PC-3 (cell line): ENCODE data around the gene VTI1A. TPM values are rescaled to one million over a fixed set of nuclear protein-coding genes. Genes with fewer than 3 reads are reported as not detected.

Experiments
- ATAC-seq: fragments of 200-7000 bp; cut with Tn5 transposase; 2 replicates; pipeline ENCODE4 v1.9.1; 2020; ENCODE audit warnings: mild to moderate bottlenecking, moderate library complexity
- BruUV-seq: library from RNA; stranded (reverse); fragments of 400-500 nt; replicated peaks from 2 replicates; lab custom pipeline; 2021; lab: Mats Ljungman, UMichigan
- CTCF ChIA-PET: fragments of 300-600 bp; sonication (Branson Sonifier 250); formaldehyde crosslinking; loops from one replicate; lab custom pipeline; 2022; ENCODE audit warnings: antibody characterized with exemption; lab: Charles Lee
- POLR2A ChIA-PET: fragments of 300-600 bp; sonication (Branson Sonifier 250); formaldehyde crosslinking; loops from one replicate; lab custom pipeline; 2022; ENCODE audit warnings: antibody characterized with exemption; ENCODE audit not compliant: unreplicated experiment; lab: Charles Lee
- DNase-seq: peaks from one replicate; pipeline ENCODE4 v3.0.0-alpha.2; 2015
- H2AFZ ChIP-seq: fragments of 300-600 bp; sonication (generic); 2 replicates; pipeline ENCODE4 v1.6.0; 2016; ENCODE audit warnings: antibody characterized with exemption, low read length
- H3F3A ChIP-seq: fragments of 300-600 bp; sonication (generic); one replicate; pipeline ENCODE4 v1.6.0; 2017; ENCODE audit warnings: antibody characterized with exemption, low read length, control low read depth, mild to moderate bottlenecking; ENCODE audit not compliant: unreplicated experiment
- H3K27ac ChIP-seq: fragments of 300-600 bp; sonication (generic); 2 replicates; pipeline ENCODE4 v1.5.1; 2016; ENCODE audit warnings: mild to moderate bottlenecking, low read length
- H3K27me3 ChIP-seq: fragments of 300-600 bp; sonication (generic); 2 replicates; pipeline ENCODE4 v1.6.1; 2016; ENCODE audit warnings: low read length, mixed read lengths
- H3K36me3 ChIP-seq: fragments of 300-600 bp; sonication (generic); 2 replicates; pipeline ENCODE4 v1.6.1; 2016; ENCODE audit warnings: low read depth, mixed run types, low read length, mixed read lengths
- H3K4me1 ChIP-seq: fragments of 300-600 bp; sonication (generic); 2 replicates; pipeline ENCODE4 v1.5.1; 2016; ENCODE audit warnings: low read length; ENCODE audit not compliant: insufficient read depth
- H3K4me2 ChIP-seq: fragments of 300-600 bp; sonication (generic); 2 replicates; pipeline ENCODE4 v1.6.0; 2016; ENCODE audit warnings: low read length
- H3K4me3 ChIP-seq: fragments of 300-600 bp; sonication (generic); 2 replicates; pipeline ENCODE4 v1.5.1; 2016; ENCODE audit warnings: mild to moderate bottlenecking, low read length, mixed read lengths
- H3K79me2 ChIP-seq: fragments of 300-600 bp; sonication (generic); 2 replicates; pipeline ENCODE4 v1.6.1; 2017; ENCODE audit warnings: low read length, mixed read lengths
- H3K9ac ChIP-seq: fragments of 300-600 bp; sonication (generic); 2 replicates; pipeline ENCODE4 v1.6.0; 2016; ENCODE audit warnings: mild to moderate bottlenecking, low read length
- H3K9me2 ChIP-seq: fragments of 300-600 bp; sonication (generic); replicated peaks from 2 replicates; pipeline ENCODE4 v1.6.1; 2016; ENCODE audit warnings: mixed run types, low read length, mixed read lengths
- H3K9me3 ChIP-seq: fragments of 300-600 bp; sonication (generic); 2 replicates; pipeline ENCODE4 v1.6.1; 2016; ENCODE audit warnings: low read length, mixed read lengths
- H4K20me1 ChIP-seq: fragments of 300-600 bp; sonication (generic); 2 replicates; pipeline ENCODE4 v1.6.1; 2016; ENCODE audit warnings: low read length, mixed read lengths
- CTCF ChIP-seq: fragments of 300-600 bp; sonication (generic); conservative IDR thresholded peaks from 2 replicates; pipeline ENCODE4 v1.5.1; 2017; ENCODE audit warnings: antibody characterized with exemption, low read depth, mild to moderate bottlenecking, low read length
- EZH2 ChIP-seq: fragments of 300-600 bp; sonication (generic); IDR thresholded peaks from one replicate; pipeline ENCODE4 v1.6.1; 2017; ENCODE audit warnings: antibody characterized with exemption, mild to moderate bottlenecking, low read length; ENCODE audit not compliant: unreplicated experiment
- EZH2phosphoT487 ChIP-seq: fragments of 300-600 bp; sonication (generic); IDR thresholded peaks from 2 replicates; pipeline ENCODE4 v1.6.1; 2018; ENCODE audit warnings: mild to moderate bottlenecking, antibody characterized with exemption, low read length, borderline replicate concordance
- intact Hi-C: fragments of 100-400 bp; cut with micrococcal nuclease; formaldehyde crosslinking; loops from 2 replicates; pipeline ENCODE4 v1.9.0; 2023
- total RNA-seq: library from RNA; depleted of rRNA; stranded (reverse); fragments of >200 nt; gene quantifications from 2 replicates; pipeline ENCODE4 v1.2.3, GENCODE V29; 2014

VTI1A gene
- total RNA-seq, 1 experiment from 2014 or later = 18.1 TPM

- POLR2A ChIA-PET = no interaction called here
Measured at GRCh38 chr10:112607506-112607905, 160.5 kb downstream of the VTI1A start.

GRCh38 chr10:112613620-112614019, 166.6 kb downstream of the VTI1A start:
- Histone ChIP-seq H3K9me2 (no peaks in the 10 kb centered on the region), H4K20me1 (no peaks in the 10 kb centered on the region), H3K9ac (no peak overlapping the region), H3K36me3 (no peaks in the 10 kb centered on the region), H3K27me3 (no peaks in the 10 kb centered on the region), H3K9me3 (no peaks in the 10 kb centered on the region), H2AFZ (no peak overlapping the region), H3K4me2 (no peak overlapping the region), H3K4me1 (peaks cover 11% of the 10 kb centered on the region; the same call in 1 of the 2 replicates), H3K79me2 (no peaks in the 10 kb centered on the region), H3K27ac (no peak overlapping the region), H3F3A (no peaks in the 10 kb centered on the region), H3K4me3 (no peak overlapping the region)
- CTCF ChIA-PET = no interaction called here
- POLR2A ChIA-PET = no interaction called here
- BruUV-seq = no TSS peak
- DNase-seq (no peak), ATAC-seq (no peak)
- intact Hi-C loops = no loop called here
- TF ChIP-seq EZH2 (no peak), CTCF (no peak)

More at GRCh38 chr10:112607506-112607905, 160.5 kb downstream of the VTI1A start:
- DNase-seq (no peak), ATAC-seq (no peak)
- Histone ChIP-seq H3K79me2 (no peaks in the 10 kb centered on the region), H3K9me2 (no peaks in the 10 kb centered on the region), H3K36me3 (no peaks in the 10 kb centered on the region), H3K4me2 (no peak overlapping the region), H3F3A (no peaks in the 10 kb centered on the region), H3K4me3 (no peak overlapping the region), H3K9me3 (no peaks in the 10 kb centered on the region), H3K27me3 (no peaks in the 10 kb centered on the region), H3K4me1 (no peaks in the 10 kb centered on the region; the same call in 1 of the 2 replicates), H2AFZ (no peak overlapping the region), H4K20me1 (no peaks in the 10 kb centered on the region), H3K27ac (no peak overlapping the region), H3K9ac (no peak overlapping the region)
- intact Hi-C loops = no loop called here
- no peak for TF ChIP-seq CTCF
- TF ChIP-seq EZH2phosphoT487 = no peak
- TF ChIP-seq EZH2 = no peak
- CTCF ChIA-PET = no interaction called here
- BruUV-seq = no TSS peak

DNA sequence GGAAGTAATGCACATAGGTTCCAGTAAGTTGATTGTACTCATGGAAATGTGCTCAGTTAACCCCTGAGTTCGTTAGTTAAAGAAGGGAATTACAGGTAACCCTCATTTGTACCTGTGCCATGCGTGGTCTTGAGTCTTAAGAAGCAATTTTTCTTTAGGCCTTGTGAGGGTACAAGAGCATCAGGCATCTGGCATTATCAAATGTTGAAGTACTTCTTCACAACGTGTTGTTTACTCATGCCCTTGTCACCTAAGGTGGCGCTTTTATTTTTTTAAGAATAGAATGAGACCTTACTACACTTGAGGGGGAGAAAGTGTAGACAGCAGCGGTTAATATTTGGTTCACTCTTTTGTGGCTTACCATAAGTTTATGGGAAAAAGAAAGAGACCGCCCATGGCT, 167.1 kb downstream of the VTI1A start:
- CTCF ChIA-PET = no interaction called here
- POLR2A ChIA-PET = no interaction called here
- peaks cover 11% of the 10 kb centered on the region; the same call in 1 of the 2 replicates for H3K4me1 ChIP-seq

More for the DNA sequence above, 167.1 kb downstream of the VTI1A start:
- no peaks in the 10 kb centered on the region for H3K79me2 ChIP-seq
- H3K4me3 ChIP-seq = no peak overlapping the region
- H4K20me1 ChIP-seq = no peaks in the 10 kb centered on the region
- DNase-seq (no peak), ATAC-seq (no peak)
- no peak for TF ChIP-seq EZH2phosphoT487
- no peak for TF ChIP-seq EZH2
- no peak for TF ChIP-seq CTCF
- H3F3A ChIP-seq = no peaks in the 10 kb centered on the region
- H3K27ac ChIP-seq = no peak overlapping the region
- no peaks in the 10 kb centered on the region for H3K9me2 ChIP-seq
- BruUV-seq = no TSS peak
- H2AFZ ChIP-seq = no peak overlapping the region
- H3K9ac ChIP-seq = no peak overlapping the region
- no peaks in the 10 kb centered on the region for H3K27me3 ChIP-seq
- H3K36me3 ChIP-seq = no peaks in the 10 kb centered on the region
- H3K9me3 ChIP-seq = no peaks in the 10 kb centered on the region
- H3K4me2 ChIP-seq = no peak overlapping the region
- intact Hi-C loops = no loop called here
